ENCODE data around the gene DLG1.

The DLG1 gene

DNA sequence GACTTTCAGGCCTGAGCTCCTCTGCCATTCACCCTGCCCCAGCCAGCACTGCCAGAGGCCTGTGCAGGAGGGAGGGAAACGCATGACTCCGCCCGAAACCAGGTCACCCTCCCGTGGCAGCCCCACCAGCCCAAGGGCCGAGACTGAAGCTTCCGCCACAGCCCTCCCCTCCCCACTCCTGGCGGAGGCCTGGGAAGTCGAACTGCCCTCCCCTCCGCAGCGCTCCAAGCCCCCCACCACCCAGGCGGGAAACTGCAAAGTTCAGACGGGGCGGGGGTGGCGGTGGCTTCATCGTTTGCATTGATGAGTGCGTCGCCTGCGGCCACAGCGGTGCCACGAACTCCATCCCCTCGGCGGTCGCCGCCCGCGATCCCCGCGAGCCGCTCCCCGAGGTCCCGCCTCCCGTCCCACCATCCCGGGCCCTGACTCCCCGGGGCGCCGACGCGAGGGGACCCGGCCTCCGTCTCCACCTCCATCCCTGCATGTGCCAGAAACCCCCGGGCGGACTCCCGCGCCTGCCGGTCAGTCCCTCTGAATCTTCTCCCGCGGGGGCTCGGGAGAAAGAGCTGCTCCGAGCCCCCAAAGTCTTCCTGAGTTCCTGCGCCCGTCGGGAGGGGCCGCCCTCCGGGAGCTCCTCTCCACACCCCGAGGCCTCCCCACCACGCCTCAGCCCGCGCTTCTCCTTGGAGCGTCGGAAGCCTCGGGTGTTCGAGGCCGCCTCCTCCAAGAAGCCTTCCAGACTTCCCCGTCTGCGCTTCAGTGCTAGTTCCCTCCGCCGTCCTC, 269.5 kb downstream of the DLG1 start:
- DNase-seq (ENCODE audit: low read depth) = no peak

DNA sequence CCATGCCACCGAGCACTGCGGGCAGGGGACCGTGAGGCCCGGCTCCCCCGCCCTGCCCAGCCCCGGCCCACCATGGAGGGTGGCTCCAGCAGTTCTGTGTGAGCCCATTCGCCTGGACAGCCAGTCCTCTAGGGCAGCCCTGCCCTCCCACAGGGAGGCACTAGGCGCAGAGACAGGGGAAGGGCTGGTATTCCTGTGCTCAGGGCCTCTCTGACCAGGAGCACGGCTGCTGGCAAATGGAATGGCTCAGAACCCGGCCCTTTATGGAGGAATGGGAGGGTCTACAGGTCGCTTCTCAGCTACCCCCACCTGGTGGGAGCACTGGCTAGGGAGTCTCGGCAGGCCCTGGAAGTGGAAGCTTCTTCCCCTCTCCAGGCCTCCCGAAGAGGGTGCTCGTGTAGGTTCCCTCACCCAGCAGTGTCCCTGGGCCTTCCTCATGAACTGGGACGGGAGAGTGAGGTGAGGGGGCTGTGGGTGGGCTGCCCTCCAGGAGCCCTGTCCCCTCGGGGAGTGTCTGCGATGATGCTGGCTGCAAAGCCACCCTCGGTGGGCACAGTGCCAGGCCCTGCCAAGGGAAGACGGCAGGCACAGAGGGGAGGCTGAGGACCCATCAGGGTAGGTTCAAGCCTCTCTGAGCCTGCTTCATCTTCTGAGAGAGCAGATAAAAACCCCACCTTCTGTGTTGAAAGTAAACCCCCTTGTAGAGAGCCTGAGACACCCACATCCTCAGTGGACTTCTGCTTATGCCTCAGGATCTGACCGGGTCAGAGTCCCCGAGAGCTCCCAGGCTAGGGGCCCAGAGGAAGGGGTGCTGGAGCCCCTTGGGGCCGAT, 270.3 kb downstream of the DLG1 start:
- no peak for DNase-seq (ENCODE audit: low read depth)

DNA sequence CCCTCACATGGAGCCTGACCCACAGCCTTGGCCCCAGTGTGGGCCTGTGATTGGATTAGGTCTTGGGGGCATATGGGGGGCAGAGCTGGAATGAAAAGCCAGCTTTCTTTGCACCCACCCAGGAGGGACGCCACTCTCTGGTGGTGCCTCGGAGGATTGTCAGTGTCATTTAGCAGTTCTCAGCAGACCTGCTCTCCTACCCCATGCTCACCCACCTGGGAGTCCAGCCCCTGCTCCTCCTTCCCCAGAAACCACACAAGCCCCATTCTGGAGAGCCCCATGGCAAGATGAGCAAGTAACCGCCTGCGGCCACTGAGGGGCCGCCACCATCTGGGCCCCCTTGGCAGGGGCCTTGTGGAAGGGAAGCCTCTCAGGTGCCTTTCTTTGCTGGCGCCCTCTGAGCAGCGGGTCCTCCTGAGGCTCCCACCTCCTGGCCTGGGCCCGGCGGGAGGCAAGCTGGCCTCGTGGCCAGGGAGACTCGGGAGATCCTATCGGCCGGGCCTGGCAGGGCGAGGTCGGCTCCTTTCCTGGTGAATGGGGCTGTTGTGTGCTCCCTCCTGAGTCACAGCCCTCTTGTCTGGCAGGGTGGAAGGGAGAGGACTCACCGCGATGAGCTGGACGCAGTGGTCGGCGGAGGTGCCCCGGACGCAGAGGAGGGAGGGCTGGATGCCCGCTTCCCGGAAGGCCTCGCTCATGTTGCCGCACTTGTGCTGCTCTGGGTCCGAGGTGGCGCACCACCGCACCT, 271.1 kb downstream of the DLG1 start:
- no peak for DNase-seq (ENCODE audit: low read depth)

DNA sequence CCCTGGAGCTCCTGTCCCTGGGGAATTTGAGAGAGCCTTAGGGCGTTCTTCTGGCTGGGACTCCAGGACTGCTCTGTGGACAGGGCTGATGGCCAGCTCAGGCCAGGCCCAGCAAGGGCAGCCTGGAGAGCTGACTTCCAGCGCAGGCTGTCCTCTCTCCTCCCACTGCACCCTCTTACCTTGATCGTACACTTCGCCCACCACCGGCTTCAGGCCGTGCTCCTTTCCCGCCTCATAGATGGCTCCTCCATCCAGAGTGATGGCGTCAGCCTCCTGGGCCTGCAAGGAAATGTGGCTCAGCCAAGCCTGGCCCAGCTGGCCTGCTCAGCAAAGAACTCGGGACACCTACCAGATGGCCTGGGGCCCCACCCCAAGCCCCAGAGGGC, 271.9 kb downstream of the DLG1 start:
- no peak for DNase-seq (ENCODE audit: low read depth)

DNA sequence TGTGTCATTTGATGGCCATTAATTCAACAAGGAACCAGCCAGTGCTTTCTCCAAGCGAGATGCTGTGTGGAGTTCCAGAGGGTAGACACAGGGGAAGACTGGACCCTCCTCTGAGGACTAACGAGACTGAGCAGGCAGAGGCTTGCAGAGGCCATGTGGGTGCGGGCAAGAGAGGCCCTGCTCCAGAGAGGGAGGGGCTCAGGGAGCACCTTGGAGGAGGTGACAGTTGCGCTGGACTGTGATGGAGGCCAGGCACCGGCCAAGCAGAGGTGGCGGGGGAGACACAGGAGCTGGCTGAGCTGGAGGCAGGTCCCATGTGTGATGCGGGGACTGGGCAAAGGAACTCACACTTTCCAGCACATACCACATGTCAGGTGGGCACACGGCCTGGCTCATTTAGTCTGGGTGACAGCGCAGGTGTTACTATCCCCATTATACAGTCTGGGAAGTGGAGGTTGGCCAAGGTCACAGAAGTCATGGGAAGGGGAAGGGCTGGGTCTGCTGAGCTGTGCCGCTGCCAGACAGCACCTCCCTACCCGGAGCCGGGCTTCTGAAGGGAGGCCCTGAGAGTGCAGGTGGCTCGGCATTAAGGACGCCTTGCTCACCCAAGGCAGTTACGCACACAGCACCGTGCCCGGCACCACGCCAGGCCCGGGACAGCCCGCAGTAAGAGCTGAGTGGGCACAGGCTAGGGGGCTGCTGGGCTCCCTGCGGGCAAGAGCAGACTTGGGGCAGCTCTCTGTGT, 272.5 kb downstream of the DLG1 start:
- DNase-seq (ENCODE audit: low read depth) = no peak

DNA sequence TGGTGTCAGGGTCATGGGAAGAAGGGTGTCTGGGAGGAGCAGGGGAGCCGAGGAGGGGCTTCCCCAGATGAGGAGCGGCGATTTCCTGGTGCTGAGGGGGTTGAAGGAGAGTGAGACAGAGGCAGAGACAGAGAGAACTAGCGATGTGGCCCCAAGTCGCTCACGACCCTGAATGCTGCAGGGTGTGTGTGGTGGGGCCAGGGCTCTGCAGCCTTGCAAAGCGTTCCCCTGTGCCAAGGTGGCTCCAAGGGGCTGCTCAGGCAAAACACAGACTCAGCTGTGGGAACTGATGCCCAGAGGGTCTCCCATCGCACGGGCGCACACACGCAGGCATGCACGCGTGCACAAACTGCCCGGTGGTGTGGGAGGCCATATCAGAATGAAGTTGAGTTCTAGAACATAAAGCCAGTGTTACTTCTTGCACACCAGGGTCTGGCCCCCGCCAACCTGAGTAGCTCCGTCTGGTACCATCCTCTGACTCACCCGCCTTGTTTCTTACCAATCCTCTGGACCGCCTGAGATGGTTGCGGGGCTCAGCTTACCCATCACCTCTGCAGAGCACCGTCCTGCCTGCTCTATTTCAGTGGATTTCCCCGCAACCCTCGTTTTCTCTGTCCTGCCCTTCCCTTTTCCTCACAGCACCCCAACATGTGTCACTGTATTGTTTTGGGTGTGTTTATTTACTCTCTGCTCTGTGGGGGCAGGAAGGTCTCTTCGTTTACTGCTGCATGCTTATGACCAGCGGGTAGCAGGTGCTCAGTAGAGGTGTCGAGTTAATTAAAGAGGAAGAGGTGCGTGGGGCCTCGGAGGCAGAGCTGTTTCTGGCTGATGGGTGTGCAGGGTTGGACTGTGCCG, 273.3 kb downstream of the DLG1 start:
- DNase-seq (ENCODE audit: low read depth) = no peak

DNA sequence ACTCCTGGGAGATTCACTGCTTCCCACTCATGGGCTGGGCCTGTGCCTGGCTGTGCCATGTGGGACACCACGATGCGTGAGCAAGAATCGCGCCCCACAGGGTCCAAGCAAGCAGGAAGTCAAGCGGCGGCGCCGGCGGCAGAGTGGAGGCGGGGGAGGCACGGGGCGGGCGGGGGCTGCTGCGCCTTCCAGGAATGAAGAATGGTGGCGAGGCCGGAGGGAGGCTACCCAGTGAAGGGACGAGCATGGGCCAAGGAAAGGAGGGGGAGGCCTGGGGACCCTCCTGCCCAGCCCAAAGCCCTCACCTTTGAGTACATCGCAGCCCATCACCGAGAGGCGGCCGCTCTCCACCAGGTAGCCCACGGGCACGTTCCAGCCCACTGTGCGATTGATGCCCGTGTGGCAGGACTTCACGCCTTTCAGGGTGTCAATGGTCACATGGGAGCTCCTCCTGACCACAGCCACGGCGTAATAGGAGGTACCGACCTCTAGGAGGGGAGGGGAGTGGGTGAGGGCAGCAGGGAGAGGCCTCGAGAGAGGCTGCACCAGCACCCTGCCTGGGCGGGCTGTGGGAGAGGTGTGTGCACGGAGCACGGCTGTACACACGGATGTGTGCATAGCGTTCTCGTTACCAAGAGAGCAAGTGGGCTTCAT, 274.3 kb downstream of the DLG1 start:
- DNase-seq (ENCODE audit: low read depth) = no peak

DNA sequence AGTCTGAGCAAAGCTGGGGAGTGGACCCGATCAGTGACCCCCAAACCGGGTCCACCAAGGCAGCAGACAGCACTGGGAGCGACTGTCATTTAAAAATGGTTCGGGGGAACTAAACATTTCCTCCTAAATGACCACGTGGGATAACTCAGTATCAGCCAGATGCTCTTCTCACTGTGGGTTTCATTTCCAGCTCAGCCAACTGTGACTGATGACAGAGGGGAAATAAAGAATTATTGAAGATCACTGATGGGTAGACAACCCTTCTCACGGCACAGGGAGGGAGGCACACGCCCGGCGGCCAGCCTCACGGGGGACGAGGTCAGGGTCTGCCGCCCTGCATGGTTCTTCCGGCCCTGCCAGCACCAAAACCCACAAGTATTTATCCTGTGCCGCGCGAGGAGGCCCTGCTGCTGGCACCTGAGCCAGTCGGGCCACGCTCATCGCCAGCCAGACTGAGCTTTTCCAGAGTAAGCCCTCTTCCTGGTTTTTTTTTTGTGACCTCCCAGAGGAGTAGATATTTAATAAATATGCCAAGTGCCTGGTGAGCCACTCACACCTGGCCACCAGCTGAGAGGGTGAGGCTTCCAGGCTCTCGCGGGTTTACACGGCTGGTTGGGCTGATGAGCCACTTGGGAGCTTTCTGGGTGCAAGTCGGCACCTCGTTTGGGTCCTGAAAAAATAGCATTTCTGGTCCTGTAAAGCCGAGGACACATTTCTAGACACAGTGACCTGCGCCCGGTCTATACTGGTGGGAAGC, 275.0 kb downstream of the DLG1 start:
- no peak for DNase-seq (ENCODE audit: low read depth)

DNA sequence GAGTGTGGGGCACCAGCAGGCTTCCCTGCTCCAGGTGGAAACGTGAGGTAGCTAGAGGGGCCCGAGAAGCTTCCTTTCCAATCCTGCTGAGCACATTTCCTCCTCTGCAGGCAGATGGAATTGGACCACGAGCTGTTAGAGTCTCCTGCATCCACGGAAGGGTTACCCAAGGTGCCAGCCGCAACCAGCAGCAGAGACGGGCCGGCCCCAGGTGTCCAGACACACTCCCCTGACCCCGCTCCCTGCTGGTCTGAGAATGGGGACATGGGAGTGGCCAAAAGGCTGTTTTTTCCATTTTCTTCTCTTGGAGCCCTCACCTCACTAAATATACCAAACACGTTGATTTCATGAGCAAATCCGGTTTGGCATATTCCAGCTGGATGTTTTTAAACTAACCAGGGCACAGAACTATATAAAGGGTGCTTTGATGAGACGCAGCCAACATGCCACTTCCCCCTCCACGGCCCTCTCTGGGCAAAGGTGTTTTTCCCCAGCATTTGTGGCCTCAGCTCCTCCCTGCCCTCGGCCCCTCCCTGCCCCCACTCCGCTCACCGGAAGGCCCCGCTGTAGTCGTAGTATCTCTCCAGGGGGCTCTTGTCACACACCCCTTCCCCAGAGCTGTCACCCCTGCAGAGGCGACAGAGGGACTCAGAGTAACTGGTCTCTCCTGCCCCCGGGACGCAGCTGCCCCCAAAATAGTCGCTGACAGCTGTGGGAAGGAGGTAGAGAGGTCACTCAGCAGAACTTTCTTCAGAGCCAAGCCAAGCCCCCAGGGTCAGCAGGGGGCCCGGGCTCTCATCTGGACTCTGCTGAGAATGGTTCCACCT, 275.8 kb downstream of the DLG1 start:
- DNase-seq (ENCODE audit: low read depth) = no peak

DNA sequence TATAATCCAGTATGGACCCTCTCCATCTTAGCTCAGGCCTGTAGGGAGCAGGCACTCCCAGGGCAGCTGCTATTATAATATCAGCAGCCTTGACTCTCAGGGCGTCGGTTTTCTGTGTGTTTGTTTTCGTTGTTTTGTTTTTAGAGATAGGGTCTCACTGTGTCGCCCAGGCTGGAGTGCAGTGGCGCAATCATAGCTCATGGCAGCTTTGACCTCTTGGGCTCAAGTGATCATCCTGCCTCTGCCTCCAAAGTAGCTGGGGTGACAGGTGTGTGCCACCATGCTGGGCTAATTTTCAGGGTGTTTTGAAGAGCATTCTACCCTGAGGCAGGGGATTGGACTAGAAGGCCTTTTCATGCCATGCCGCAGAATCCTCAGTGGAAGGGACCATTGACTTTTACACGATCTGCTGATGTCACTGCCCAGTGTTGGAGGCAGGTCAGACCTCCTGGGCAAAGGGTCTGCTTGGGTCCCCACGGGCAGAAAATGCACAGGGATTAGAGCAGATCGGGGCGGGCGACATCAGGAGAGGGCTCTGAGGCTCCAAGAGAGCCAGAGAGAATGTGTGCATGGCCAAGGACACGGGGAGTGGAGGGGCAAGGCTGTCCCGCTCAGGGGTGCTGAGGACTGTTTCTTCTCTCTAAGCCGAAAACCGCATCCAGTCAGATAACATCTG, 276.5 kb downstream of the DLG1 start:
- no peak for DNase-seq (ENCODE audit: low read depth)

DNA sequence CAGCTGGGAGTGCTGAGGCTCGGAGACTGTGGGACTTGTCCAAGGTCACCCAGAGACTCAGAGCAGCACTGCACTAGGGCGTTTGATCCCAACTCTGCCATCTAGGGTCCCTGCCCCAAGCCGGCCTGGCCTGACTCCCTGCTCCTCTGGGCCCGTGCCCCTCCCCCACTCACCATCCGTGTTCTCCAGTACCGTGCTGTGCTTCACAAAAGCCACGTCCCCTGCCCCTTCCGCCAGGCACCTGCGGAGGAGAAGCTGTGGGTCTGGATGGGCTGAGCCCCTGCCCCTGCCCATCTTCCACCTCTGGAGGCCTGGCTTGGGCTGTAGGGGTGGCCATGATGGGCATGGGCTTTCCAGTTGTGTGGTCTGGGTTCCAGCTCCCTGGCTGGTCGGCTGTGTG, 277.2 kb downstream of the DLG1 start:
- no peak for DNase-seq (ENCODE audit: low read depth)

DNA sequence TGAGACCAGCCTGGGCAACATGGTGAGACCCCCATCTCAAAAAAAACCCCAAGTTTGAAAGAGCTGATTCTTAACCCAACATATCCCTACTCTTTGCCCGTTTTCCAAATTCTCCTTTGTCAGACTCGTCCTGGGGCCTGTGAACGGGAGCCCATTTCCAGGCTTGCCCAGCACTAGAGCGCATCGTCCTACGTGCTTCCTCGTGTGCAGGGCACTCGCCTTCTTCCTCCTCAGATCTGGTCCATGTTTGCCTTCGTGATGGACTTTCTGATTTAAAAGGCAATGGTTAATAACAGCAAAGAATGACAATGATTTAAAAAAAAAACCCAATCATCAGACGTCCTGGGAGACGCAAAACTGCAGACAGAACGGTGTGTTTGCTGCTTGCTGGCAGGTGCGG, 278.9 kb downstream of the DLG1 start:
- DNase-seq (ENCODE audit: low read depth) = no peak

DNA sequence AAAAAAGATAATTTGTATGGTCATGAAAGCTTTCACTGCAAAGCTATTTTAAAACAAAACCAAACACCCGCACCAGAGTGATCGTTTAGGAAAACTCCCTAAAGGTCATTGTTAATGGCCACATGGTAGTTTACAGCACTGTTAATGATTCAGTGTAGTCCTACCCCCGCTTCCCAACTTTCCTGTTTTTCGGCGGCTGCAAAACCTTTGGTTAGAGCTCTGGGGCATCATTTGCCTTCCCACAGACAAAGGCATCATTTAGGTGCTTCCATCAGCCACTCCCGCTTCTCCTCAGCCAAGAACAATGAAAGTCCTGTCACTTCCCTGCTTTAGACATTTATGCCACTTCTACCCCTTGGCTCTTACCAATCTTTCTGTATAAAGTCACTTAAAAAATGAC, 279.4 kb downstream of the DLG1 start:
- no peak for DNase-seq (ENCODE audit: low read depth)

DNA sequence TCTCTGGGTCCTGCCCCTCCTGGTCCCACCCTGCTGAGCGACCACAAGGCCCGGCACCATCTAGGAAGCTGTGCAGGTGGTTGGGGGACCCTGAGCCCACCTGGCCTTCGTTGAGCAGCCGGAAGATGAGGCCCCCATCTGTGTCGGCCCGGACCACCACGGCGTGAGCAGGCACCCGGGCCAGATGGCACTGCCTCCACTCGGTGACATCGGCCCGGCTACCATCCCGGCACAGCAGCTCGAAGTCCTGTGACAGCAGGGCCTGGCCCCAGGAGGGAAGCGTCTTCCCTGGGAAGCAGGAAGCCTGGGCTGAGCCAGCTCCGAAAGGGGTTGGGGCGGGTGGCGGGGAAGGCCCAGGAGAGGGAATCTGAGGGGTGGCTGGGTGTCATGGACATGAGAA, 281.4 kb downstream of the DLG1 start:
- no peak for DNase-seq (ENCODE audit: low read depth)

DNA sequence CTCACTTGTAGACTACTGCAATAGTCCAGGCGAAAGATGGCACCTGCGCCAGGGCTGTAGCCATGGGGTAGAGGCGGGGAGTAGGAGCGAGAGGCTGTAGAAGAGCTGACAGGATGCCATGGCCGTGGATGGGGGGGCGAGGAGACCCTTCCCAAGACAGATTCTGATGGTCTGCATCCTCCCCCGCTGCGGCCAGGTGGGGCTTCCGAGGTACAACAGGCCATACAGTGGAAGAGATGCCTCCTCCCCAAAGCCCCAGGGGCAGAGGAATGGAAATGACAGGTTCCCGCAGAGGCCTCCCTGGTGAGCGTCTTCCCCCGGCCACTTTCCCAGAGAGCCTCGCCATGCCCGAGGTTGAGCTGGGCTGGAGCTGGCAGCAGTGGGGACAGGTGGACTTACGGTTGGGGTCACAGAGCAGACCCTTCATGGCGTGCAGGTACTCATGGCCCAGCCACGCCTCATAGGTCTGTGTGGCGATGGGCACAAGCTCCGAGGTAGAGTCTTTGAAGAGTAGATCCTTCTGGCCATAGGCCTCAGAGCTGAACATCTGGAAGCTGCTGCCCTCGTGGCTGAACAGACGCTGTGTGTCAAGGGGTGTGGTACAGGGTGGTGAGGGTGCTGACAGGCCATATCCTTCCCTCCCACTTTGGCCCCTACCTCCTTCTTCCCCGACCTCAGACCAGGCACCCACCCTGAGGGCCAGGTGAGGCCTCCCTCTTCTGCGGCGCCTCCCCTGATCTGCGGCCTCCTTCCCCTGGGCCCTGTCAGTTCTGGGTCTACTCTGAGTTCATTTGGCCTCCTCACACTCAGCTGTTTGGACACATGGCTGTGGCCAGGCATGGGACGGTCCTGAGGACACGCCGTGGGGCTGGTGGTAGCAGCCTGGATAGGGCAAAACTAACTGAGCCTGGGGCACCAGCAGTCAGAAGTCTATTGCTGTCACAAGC, 282.3 kb downstream of the DLG1 start:
- DNase-seq (ENCODE audit: low read depth) = no peak

DNA sequence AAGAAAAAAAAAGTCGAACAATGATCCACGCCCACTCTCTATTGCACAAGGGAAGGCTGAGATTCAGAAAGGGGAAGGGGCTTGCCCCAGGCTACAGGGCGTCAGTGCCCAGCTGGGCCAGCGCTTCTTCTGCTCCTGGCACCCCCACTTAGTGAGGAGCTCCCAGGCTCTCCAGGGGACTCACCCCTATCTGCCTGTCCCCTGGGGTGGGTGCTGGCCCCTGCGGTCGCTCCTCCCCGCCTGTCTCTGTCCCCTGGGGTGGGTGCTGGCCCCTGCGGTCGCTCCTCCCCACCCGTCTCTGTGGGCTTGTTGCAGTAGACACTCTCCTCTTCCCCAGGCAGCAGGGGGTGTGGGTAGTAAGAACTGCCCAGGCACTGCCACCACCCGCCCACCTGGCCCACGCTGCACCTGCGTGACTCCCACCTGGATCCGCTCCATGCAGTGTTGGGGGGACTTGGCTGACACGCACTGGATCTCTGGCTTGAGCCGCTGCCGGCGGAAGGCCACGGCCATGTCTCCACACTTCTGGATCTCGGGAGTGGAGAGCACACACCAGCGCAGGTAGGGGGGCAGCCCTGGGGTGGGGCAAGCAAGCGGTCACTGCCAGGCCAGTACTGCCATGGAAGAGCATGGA, 283.4 kb downstream of the DLG1 start:
- no peak for DNase-seq (ENCODE audit: low read depth)

DNA sequence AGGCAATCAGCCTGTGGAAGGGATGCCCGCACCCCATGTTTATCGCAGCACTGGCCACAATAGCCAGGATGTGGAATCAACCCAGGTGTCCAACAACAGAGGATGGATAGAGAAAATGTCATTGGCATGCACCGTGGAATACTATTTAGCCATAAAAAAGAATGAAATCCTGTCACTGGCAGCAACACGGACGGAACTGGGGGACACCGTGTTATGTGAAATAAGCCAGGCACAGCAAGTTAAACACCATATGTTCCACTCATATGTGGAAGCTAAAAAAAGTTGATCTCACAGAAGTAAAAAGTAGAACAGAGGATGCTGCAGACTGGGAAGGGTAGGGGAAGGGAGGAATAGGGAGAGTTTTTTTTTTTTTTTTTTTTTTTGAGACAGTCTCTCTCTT, 284.4 kb downstream of the DLG1 start:
- no peak for DNase-seq (ENCODE audit: low read depth)
